Osteocyte (in vitro differentiated cells): ENCODE results near the gene SUMO4. TPM values are rescaled to one million over a fixed set of nuclear protein-coding genes. Genes with fewer than 3 reads are reported as not detected.

ENCODE experiments used
- DNase-seq: peaks from one replicate; pipeline ENCODE4 v3.0.0; 2021; ENCODE audit warnings: mixed read lengths; ENCODE audit not compliant: unreplicated experiment; ENCODE audit errors: extremely low spot score
- H3K27ac Mint-ChIP-seq: one replicate; pipeline ENCODE4 v1.8.0; 2021; ENCODE audit warnings: mild to moderate bottlenecking, mixed read lengths; ENCODE audit not compliant: unreplicated experiment
- H3K27me3 Mint-ChIP-seq: one replicate; pipeline ENCODE4 v1.8.0; 2021; ENCODE audit warnings: mixed read lengths; ENCODE audit not compliant: unreplicated experiment
- H3K36me3 Mint-ChIP-seq: one replicate; pipeline ENCODE4 v1.8.0; 2021; ENCODE audit warnings: mixed read lengths; ENCODE audit not compliant: unreplicated experiment
- H3K4me1 Mint-ChIP-seq: one replicate; pipeline ENCODE4 v1.8.0; 2021; ENCODE audit warnings: mixed read lengths; ENCODE audit not compliant: unreplicated experiment
- H3K4me3 Mint-ChIP-seq: one replicate; pipeline ENCODE4 v1.8.0; 2021; ENCODE audit warnings: mild to moderate bottlenecking, moderate library complexity, mixed read lengths; ENCODE audit not compliant: unreplicated experiment
- H3K9me3 Mint-ChIP-seq: one replicate; pipeline ENCODE4 v1.8.0; 2021; ENCODE audit warnings: mixed read lengths; ENCODE audit not compliant: unreplicated experiment
- CTCF ChIP-seq: fragments of 200-600 bp; sonication (generic); IDR thresholded peaks from 2 replicates; pipeline ENCODE4 v1.5.0; 2021; ENCODE audit warnings: antibody characterized with exemption, mild to moderate bottlenecking, moderate library complexity
- total RNA-seq: library from RNA; stranded (reverse); gene quantifications from 2 replicates; pipeline ENCODE4 v1.2.1, GENCODE V29; 2021

SUMO4 gene
- total RNA-seq, 1 donor from 2014 or later = 1.5 TPM

DNA sequence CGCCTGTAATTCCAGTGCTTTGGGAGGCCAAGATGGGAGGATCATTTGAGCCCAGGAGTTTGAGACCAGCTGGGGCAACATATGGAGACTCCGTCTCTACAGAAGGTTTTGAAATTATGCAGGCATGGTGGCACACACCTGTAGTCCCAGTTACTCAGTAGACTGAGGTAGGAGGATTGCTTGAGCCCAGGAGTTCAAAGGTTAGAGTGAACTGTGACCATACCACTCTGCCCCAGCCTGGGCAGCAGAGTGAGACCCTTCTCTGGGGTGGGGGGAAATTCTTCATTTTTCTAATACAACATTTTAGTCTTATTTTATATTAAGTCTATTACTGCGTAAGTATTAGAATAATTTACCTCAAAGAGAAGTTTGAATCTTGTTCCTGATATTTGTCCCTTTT lies 20.1 kb upstream of the SUMO4 start:
- H3K4me1 Mint-ChIP-seq = peaks cover 2% of the 10 kb centered on the region
- no peaks in the 10 kb centered on the region for H3K9me3 Mint-ChIP-seq
- peaks cover 46% of the 10 kb centered on the region for H3K36me3 Mint-ChIP-seq
- no peak for TF ChIP-seq CTCF
- H3K4me3 Mint-ChIP-seq = no peak overlapping the region
- no peak for DNase-seq
- H3K27ac Mint-ChIP-seq = no peak overlapping the region
- no peaks in the 10 kb centered on the region for H3K27me3 Mint-ChIP-seq

DNA sequence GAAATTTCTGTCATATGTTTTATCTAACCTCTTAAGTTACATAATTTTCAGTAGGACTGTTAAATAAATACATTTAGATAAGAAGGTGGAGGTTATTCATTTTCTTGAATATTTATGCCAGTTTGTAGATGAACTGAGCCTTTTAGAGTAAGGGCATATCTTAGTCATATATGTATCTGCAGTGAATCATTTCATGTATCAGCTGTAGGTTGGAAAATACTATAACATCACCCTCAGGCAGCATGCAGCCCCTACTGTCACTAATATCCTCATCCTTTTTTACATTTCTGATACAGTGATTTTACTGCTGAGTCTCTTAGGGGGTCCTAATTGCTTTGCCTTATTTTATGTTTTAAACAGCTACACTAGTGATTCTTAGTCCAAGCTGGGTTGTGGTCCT lies 19.5 kb upstream of the SUMO4 start:
- no peak overlapping the region for H3K27ac Mint-ChIP-seq
- peaks cover 46% of the 10 kb centered on the region for H3K36me3 Mint-ChIP-seq
- peaks cover 2% of the 10 kb centered on the region for H3K4me1 Mint-ChIP-seq
- H3K9me3 Mint-ChIP-seq = no peaks in the 10 kb centered on the region
- no peak for TF ChIP-seq CTCF
- no peaks in the 10 kb centered on the region for H3K27me3 Mint-ChIP-seq
- no peak for DNase-seq
- H3K4me3 Mint-ChIP-seq = no peak overlapping the region

DNA sequence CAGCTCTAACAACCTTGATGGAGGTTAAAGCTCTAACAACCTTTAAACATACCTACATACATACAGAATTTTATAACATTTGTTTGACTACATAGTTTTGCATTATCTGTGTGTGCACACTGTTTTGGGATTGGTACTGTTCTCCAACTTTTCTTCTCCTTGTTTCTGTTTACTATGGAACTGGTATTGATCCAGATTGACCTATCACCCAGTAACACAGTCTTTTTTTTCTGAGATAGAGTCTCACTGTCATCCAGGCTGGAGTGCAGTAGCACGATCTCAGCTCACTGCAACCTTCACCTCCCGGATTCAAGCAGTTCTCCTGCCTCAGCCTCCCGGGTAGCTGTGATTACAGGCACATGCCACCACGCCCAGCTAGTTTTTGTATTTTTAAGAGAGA lies 16.7 kb upstream of the SUMO4 start:
- H3K36me3 Mint-ChIP-seq = peaks cover 47% of the 10 kb centered on the region

DNA sequence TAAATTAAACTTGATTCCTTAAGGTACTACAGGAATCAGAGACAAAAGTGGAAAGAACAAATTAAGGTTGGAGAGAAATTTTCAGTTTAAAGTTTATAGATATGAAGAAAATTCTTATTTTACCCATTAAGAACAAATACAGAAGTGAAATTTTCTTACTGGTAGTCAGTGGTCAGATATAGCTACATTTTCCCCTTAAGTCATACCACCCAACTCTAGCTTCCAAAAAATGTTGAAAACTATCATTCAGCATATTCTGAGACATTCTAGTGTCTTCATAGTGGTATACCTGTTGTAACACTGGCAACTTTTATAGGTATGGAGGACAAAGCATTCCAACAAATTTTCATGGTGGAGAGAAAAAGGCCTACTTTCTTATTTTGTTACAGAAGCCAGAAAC lies 15.6 kb upstream of the SUMO4 start:
- Mint-ChIP-seq H3K27me3 (no peaks in the 10 kb centered on the region), H3K9me3 (peaks cover 9% of the 10 kb centered on the region), H3K4me1 (peaks cover 15% of the 10 kb centered on the region), H3K4me3 (no peak overlapping the region), H3K27ac (peak overlapping the region; percentile 6), H3K36me3 (peaks cover 38% of the 10 kb centered on the region)
- no peak for TF ChIP-seq CTCF
- no peak for DNase-seq

More for the DNA sequence above, 16.7 kb upstream of the SUMO4 start:
- TF ChIP-seq CTCF = no peak
- H3K9me3 Mint-ChIP-seq = peaks cover 9% of the 10 kb centered on the region
- H3K27ac Mint-ChIP-seq = no peak overlapping the region
- H3K27me3 Mint-ChIP-seq = no peaks in the 10 kb centered on the region
- H3K4me1 Mint-ChIP-seq = peaks cover 15% of the 10 kb centered on the region
- no peak overlapping the region for H3K4me3 Mint-ChIP-seq
- DNase-seq = no peak

GRCh38 chr6:149385998-149386646 lies 13.9 kb upstream of the SUMO4 start:
- no peak for TF ChIP-seq CTCF
- H3K4me3 Mint-ChIP-seq = no peak overlapping the region
- peaks cover 39% of the 10 kb centered on the region for H3K36me3 Mint-ChIP-seq
- no peak overlapping the region for H3K27ac Mint-ChIP-seq
- no peak for DNase-seq
- H3K27me3 Mint-ChIP-seq = no peaks in the 10 kb centered on the region
- peaks cover 9% of the 10 kb centered on the region for H3K9me3 Mint-ChIP-seq
- peaks cover 27% of the 10 kb centered on the region for H3K4me1 Mint-ChIP-seq
